Umbilical cord (tissue), 2 donors: ENCODE measurements around the gene C1orf122. TPM values are rescaled to one million over a fixed set of nuclear protein-coding genes. Genes with fewer than 3 reads are reported as not detected.

Experiments
- DNase-seq: peaks from one replicate; pipeline ENCODE4 v3.0.0-alpha.2; 2015; ENCODE audit warnings: low spot score
- total RNA-seq: library from RNA; depleted of rRNA; stranded (reverse); fragments of >200 nt; gene quantifications from one replicate; pipeline ENCODE4 v1.2.3, GENCODE V29; 2014; ENCODE audit warnings: low replicate concordance; ENCODE audit not compliant: insufficient read depth

Gene C1orf122
- total RNA-seq, 1 donor from 2014 or later: 18.8 TPM

- DNase-seq: no peak
These were observed 9.7 kb upstream of the C1orf122 start for GRCh38 chr1:37797750-37798345.

GRCh38 chr1:37802439-37802838 is 5.2 kb upstream of the C1orf122 start:
- no peak for DNase-seq

- no peak for DNase-seq
These were observed 403 bp upstream of the C1orf122 start for GRCh38 chr1:37807220-37807554.

- peak; percentile 85 for DNase-seq
These were observed 1.1 kb downstream of the C1orf122 start for GRCh38 chr1:37808369-37809319.

GRCh38 chr1:37809942-37810341 is 2.4 kb downstream of the C1orf122 start:
- DNase-seq: no peak

- peak; percentile 72 for DNase-seq
These were observed 3.6 kb downstream of the C1orf122 start for GRCh38 chr1:37811027-37811655.

- no peak for DNase-seq
These were observed 6.0 kb downstream of the C1orf122 start for GRCh38 chr1:37813529-37814145.

GRCh38 chr1:37814252-37814651 is 6.7 kb downstream of the C1orf122 start:
- DNase-seq: no peak

GRCh38 chr1:37817481-37817880 is 9.9 kb downstream of the C1orf122 start:
- no peak for DNase-seq

GRCh38 chr1:37821481-37821880 is 13.9 kb downstream of the C1orf122 start:
- DNase-seq: no peak

- DNase-seq: no peak
These were observed 15.6 kb downstream of the C1orf122 start for GRCh38 chr1:37822906-37823815.

GRCh38 chr1:37824001-37824400 is 16.4 kb downstream of the C1orf122 start:
- DNase-seq: no peak

- DNase-seq: no peak
These were observed 17.9 kb downstream of the C1orf122 start for GRCh38 chr1:37825506-37825905.

- DNase-seq: no peak
These were observed 21.0 kb downstream of the C1orf122 start for GRCh38 chr1:37828410-37829074.

- DNase-seq: no peak
These were observed 23.5 kb downstream of the C1orf122 start for GRCh38 chr1:37831109-37831508.

GRCh38 chr1:37831809-37832208 is 24.2 kb downstream of the C1orf122 start:
- no peak for DNase-seq

GRCh38 chr1:37836788-37837187 is 29.2 kb downstream of the C1orf122 start:
- DNase-seq: no peak

- DNase-seq: no peak
These were observed 32.1 kb downstream of the C1orf122 start for GRCh38 chr1:37839676-37840075.

GRCh38 chr1:37840711-37841110 is 33.1 kb downstream of the C1orf122 start:
- no peak for DNase-seq

- DNase-seq: no peak
These were observed 34.1 kb downstream of the C1orf122 start for GRCh38 chr1:37841652-37842051.

GRCh38 chr1:37844536-37844935 is 36.9 kb downstream of the C1orf122 start:
- DNase-seq: no peak
